SHP77 treated with DMSO at 0.1 percent for 48 hours (cell line): Measurements from ENCODE around the gene FOXL3.
"Not testable (repeated sequence)": the region's sequence is repeated elsewhere in the genome, so short reads cannot be mapped to it uniquely, and the experiment has no call there.

Experiments
- DNase-seq: peaks from one replicate; lab custom pipeline; 2025; lab: John Stamatoyannopoulos, UW

Gene FOXL3

GRCh38 chr7:323410-323809 is 33.4 kb downstream of the FOXL3 start:
- no peak for DNase-seq

GRCh38 chr7:324011-324410 is 34.0 kb downstream of the FOXL3 start:
- no peak for DNase-seq

GRCh38 chr7:325051-325798 is 35.3 kb downstream of the FOXL3 start:
- DNase-seq, result no peak

- DNase-seq, result no peak
These were observed 35.8 kb downstream of the FOXL3 start for GRCh38 chr7:325811-326210.

- no peak for DNase-seq
These were observed 36.3 kb downstream of the FOXL3 start for GRCh38 chr7:326273-326672.

GRCh38 chr7:326809-327232 is 36.9 kb downstream of the FOXL3 start:
- no peak for DNase-seq

GRCh38 chr7:327233-327931 is 37.4 kb downstream of the FOXL3 start:
- no peak for DNase-seq

- DNase-seq, result no peak
These were observed 38.2 kb downstream of the FOXL3 start for GRCh38 chr7:327991-328702.

- no peak for DNase-seq
These were observed 39.8 kb downstream of the FOXL3 start for GRCh38 chr7:329691-330281.

- no peak for DNase-seq
These were observed 40.7 kb downstream of the FOXL3 start for GRCh38 chr7:330511-331230.

GRCh38 chr7:332020-332517 is 42.1 kb downstream of the FOXL3 start:
- no peak for DNase-seq

GRCh38 chr7:332646-333392 is 42.8 kb downstream of the FOXL3 start:
- DNase-seq, result peak; percentile 57

GRCh38 chr7:333393-333764 is 43.4 kb downstream of the FOXL3 start:
- DNase-seq, result no peak

- no peak for DNase-seq
These were observed 44.8 kb downstream of the FOXL3 start for GRCh38 chr7:334618-335357.

- DNase-seq, result no peak
These were observed 45.6 kb downstream of the FOXL3 start for GRCh38 chr7:335358-336148.

- DNase-seq, result not testable (repeated sequence)
These were observed 46.2 kb downstream of the FOXL3 start for GRCh38 chr7:336149-336533.

- no peak for DNase-seq
These were observed 47.0 kb downstream of the FOXL3 start for GRCh38 chr7:336810-337566.

- no peak for DNase-seq
These were observed 47.6 kb downstream of the FOXL3 start for GRCh38 chr7:337567-337951.
